ENCODE measurements around the gene ALDH1A2. TPM values are rescaled to one million over a fixed set of nuclear protein-coding genes. Genes with fewer than 3 reads are reported as not detected.

The ALDH1A2 gene
- total and polyA plus RNA-seq, 11 donors, result 1.9 to 63.3 (median 6.8) TPM

DNA sequence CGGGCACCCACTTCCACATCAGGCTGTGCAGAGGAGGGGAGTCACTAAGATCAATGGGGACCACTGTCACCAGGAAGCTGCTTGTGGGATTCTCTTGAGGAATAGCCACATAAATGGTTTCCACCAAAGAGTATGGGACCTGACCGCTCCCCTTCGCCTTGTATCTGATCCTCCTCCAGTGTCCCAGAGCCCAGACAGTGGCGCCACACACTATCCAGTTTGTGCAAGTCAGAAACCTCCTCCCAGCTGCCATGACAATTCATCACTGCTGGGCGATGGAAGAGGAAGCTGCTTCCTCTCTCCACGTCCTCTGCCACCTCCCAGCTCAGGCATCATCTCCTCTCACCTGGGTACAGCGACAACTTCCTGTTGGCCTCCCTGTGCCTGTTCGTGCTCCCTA lies 147.5 kb downstream of the ALDH1A2 start:
- no peak for TF ChIP-seq POLR2A (IDR thresholded peaks at IDR 0.05)
- TF ChIP-seq, protein P1, sequence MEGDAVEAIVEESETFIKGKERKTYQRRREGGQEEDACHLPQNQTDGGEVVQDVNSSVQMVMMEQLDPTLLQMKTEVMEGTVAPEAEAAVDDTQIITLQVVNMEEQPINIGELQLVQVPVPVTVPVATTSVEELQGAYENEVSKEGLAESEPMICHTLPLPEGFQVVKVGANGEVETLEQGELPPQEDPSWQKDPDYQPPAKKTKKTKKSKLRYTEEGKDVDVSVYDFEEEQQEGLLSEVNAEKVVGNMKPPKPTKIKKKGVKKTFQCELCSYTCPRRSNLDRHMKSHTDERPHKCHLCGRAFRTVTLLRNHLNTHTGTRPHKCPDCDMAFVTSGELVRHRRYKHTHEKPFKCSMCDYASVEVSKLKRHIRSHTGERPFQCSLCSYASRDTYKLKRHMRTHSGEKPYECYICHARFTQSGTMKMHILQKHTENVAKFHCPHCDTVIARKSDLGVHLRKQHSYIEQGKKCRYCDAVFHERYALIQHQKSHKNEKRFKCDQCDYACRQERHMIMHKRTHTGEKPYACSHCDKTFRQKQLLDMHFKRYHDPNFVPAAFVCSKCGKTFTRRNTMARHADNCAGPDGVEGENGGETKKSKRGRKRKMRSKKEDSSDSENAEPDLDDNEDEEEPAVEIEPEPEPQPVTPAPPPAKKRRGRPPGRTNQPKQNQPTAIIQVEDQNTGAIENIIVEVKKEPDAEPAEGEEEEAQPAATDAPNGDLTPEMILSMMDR (IDR thresholded peaks at IDR 0.05), result no peak
- DNase-seq (no peak), ATAC-seq (no peak)
- H3K4me3 ChIP-seq, result no peak overlapping the region
- intact Hi-C loops (cut with DNase I), result no loop called here
- H3K27ac ChIP-seq, result no peak overlapping the region
- no peaks in the 10 kb centered on the region for H3K9me3 ChIP-seq
- no peaks in the 10 kb centered on the region for H3K36me3 ChIP-seq
- no peaks in the 10 kb centered on the region for H3K27me3 ChIP-seq
- 72 to 86% (median 79%) methylated on average over 7 to 8 of the region's 8 CpGs for WGBS, 4 donors
- H3K4me1 ChIP-seq, result peaks cover 3 to 52% (median 29%) of the 10 kb centered on the region in 12 donors

DNA sequence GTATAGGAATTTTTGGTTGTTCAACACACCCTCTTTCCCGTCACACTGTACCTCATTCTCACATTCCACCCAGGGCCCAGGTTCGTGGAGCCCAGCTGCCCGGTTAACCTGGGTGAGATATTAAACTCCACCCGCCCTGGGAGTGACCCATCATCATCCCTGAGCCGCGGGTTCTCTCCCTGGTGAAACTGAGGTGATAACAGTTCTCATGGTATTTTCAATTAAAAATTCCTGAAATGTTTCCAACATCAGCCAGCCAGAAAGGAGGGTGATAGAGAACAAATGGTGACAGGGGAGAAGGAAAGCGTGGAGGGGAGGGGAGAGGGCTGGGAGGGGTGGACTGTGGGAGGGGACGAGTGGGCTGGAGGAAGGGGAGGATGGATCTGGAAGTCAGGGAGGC lies 148.8 kb downstream of the ALDH1A2 start:
- intact Hi-C loops (cut with DNase I), result no loop called here
- no peak for DNase-seq

DNA sequence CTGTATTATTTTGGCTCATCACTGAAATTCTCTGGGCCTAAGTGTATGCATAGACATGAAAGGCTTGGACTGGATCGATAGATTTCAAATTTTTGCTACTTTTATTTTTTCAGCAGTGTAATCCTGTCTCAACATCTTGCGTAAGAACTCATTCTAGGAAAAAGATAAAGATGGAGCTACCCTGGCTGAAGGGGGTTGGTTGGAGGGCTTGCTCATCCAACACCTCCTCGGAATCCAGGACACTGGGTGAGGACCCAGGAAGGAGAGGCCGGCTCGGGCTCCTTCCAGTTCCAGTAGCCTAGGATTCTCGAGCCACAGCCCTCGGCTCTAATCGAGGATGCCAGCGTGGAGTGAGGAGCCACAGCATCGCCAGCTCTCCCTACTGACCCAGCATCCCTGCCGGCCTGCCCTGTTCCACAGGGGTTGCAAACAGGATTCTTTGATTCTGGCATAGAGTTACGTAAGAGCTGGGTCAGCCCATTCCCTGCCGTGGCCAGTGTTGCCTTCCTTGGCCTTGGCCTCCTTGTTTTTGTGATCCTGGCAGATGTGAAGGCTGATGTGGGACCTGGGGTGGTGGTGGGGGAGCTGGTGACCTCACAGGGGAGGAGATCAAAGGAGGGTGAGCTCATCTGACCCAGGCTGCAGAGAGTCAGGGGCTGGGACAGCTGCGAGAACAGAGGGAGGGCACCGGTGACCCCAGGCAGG lies 149.5 kb downstream of the ALDH1A2 start:
- H3K36me3 ChIP-seq, result no peaks in the 10 kb centered on the region
- H3K27ac ChIP-seq, result no peak overlapping the region
- H3K9me3 ChIP-seq, result no peaks in the 10 kb centered on the region
- no peaks in the 10 kb centered on the region for H3K27me3 ChIP-seq
- no peak for TF ChIP-seq POLR2A (IDR thresholded peaks at IDR 0.05)
- TF ChIP-seq, protein P1 (IDR thresholded peaks at IDR 0.05), result no peak
- peak in 2 of 4 donors; percentile 12 to 19 for ATAC-seq
- peaks cover 0 to 32% (median 12%) of the 10 kb centered on the region in 12 donors for H3K4me1 ChIP-seq
- DNase-seq, result peak in 1 of 5 donors; percentile 60
- no peak overlapping the region for H3K4me3 ChIP-seq
- WGBS, 4 donors, result 85 to 95% (median 89%) methylated on average over 13 to 15 of the region's 15 CpGs
- intact Hi-C loops (cut with DNase I), result no loop called here

More for the DNA sequence above, 148.8 kb downstream of the ALDH1A2 start:
- no peak overlapping the region for H3K4me3 ChIP-seq
- TF ChIP-seq, protein P1 (IDR thresholded peaks at IDR 0.05), result no peak
- no peak for TF ChIP-seq POLR2A (IDR thresholded peaks at IDR 0.05)
- no peaks in the 10 kb centered on the region for H3K9me3 ChIP-seq
- 49 to 61% (median 52%) methylated on average over 8 of the region's 8 CpGs for WGBS, 4 donors
- no peak overlapping the region for H3K27ac ChIP-seq
- no peaks in the 10 kb centered on the region for H3K36me3 ChIP-seq
- peaks cover 0 to 39% (median 16%) of the 10 kb centered on the region in 12 donors for H3K4me1 ChIP-seq
- no peaks in the 10 kb centered on the region for H3K27me3 ChIP-seq
- no peak for ATAC-seq

DNA sequence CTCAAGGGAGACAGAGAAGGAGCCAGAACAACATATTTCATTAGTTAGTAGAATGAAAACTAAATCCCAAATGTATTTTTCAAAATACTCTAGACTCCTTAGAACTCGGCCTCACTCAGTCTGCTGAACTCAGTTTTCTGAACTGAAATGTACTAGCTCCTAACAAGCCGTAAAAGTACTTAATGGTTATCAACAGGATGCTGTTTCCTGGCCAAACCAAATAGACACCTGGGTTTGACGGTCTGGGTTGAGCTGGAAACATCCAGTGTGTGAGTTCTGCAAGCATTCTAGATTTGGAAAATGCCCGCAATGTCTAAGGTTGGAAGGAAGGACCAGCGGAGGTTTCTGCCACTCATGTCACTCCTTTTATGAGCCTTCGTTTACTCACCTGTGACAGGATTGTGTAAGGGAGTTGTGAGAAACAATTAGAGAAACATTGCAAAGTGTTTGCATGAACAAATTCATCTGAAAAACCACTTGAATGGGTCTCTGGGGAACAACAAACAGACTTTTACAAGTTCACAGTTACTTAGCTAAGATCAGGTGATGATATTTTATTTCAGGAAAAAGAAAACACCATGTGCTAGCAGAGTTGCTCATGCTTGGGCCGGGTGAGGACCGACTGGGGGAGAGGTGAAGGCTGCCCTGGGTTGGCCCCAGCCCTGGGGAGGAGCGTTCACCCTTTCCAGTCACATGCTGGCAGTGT lies 151.0 kb downstream of the ALDH1A2 start:
- intact Hi-C loops (cut with DNase I), result no loop called here
- no peaks in the 10 kb centered on the region for H3K27me3 ChIP-seq
- H3K27ac ChIP-seq, result peak overlapping the region in 1 of 12 donors; percentile 35
- H3K4me1 ChIP-seq, result peaks cover 0 to 17% (median 5%) of the 10 kb centered on the region in 12 donors
- no peak for DNase-seq
- no peak overlapping the region for H3K4me3 ChIP-seq
- peak in 2 of 4 donors; percentile 18 to 64 for ATAC-seq
- 57 to 62% (median 61%) methylated on average over 9 of the region's 9 CpGs for WGBS, 4 donors
- no peak for TF ChIP-seq POLR2A (IDR thresholded peaks at IDR 0.05)
- TF ChIP-seq, protein P1 (IDR thresholded peaks at IDR 0.05), result no peak
- no peaks in the 10 kb centered on the region for H3K36me3 ChIP-seq
- peaks cover 0 to 9% (median 0%) of the 10 kb centered on the region in 12 donors for H3K9me3 ChIP-seq
